Left colon (tissue), 2 donors: ENCODE results near the gene RASGRP1. TPM values are rescaled to one million over a fixed set of nuclear protein-coding genes. Genes with fewer than 3 reads are reported as not detected.

ENCODE experiments used
- ATAC-seq: fragments of 200-7000 bp; cut with Tn5 transposase; one replicate; pipeline ENCODE4 v1.9.1; 2020; ENCODE audit warnings: mild to moderate bottlenecking, moderate library complexity
- DNase-seq, 2 donors: peaks; one replicate each; pipeline ENCODE4 v3.0.0-alpha.2; 2020
- intact Hi-C, 2 donors: fragments of 100-400 bp; cut with DNase I in 1 of 2; cut with micrococcal nuclease in 1 of 2; formaldehyde crosslinking; loops; one replicate each; pipeline versions ENCODE4 v1.11.2 to v1.14.0; 2022; cut with DNase I, micrococcal nuclease
- total RNA-seq, 2 donors: library from RNA; stranded (reverse); fragmentation: NEBNext Ultra II Directional; extraction: Animal tissue kit (Norgen Biotek cat#: 25700); gene quantifications; one replicate each; pipeline ENCODE4 v1.2.1, GENCODE V29; 2021
- donor health status: DM: no; HTN: no; CAD: no.
- donor health status: DM: yes; HTN: yes; CAD: no.

RASGRP1 gene
- total RNA-seq, 2 donors from 2014 or later, result 0.84 to 1.0 TPM

GRCh38 chr15:38477637-38478036, 87.0 kb downstream of the RASGRP1 start:
- ATAC-seq (no peak), DNase-seq (no peak)
- intact Hi-C loops, result loop anchor here (10.0 kb wide), 2 partner anchors 207 to 217 kb away; no protein-coding TSS in a partner anchor

- DNase-seq (no peak), ATAC-seq (no peak)
- intact Hi-C loops, result loop anchor here (10.0 kb wide), 2 partner anchors 209 to 219 kb away; no protein-coding TSS in a partner anchor
Measured at GRCh38 chr15:38476120-38476519, 88.5 kb downstream of the RASGRP1 start.

- DNase-seq (no peak), ATAC-seq (no peak)
- intact Hi-C loops, result loop anchor here (10.0 kb wide), 2 partner anchors 209 to 219 kb away; no protein-coding TSS in a partner anchor
Measured at GRCh38 chr15:38475361-38475760, 89.3 kb downstream of the RASGRP1 start.

GRCh38 chr15:38474155-38474757, 90.4 kb downstream of the RASGRP1 start:
- intact Hi-C loops, result loop anchor here (10.0 kb wide), 2 partner anchors 211 to 221 kb away; no protein-coding TSS in a partner anchor
- peak; percentile 100 for ATAC-seq
- DNase-seq, result no peak

GRCh38 chr15:38471974-38472373, 92.6 kb downstream of the RASGRP1 start:
- intact Hi-C loops, result loop anchor here (10.0 kb wide), 2 partner anchors 213 to 223 kb away; no protein-coding TSS in a partner anchor
- ATAC-seq (no peak), DNase-seq (no peak)

GRCh38 chr15:38470816-38471215, 93.8 kb downstream of the RASGRP1 start:
- DNase-seq, result no peak
- intact Hi-C loops, result loop anchor here (10.0 kb wide), 2 partner anchors 214 to 224 kb away; no protein-coding TSS in a partner anchor
- no peak for ATAC-seq

GRCh38 chr15:38464675-38465074, 99.9 kb downstream of the RASGRP1 start:
- ATAC-seq (peak; percentile 65), DNase-seq (no peak)
- intact Hi-C loops, result no loop called here

GRCh38 chr15:38463893-38464292, 100.7 kb downstream of the RASGRP1 start:
- ATAC-seq, result peak; percentile 31
- intact Hi-C loops, result no loop called here

GRCh38 chr15:38461066-38461833, 103.4 kb downstream of the RASGRP1 start:
- no peak for DNase-seq
- peak; percentile 76 for ATAC-seq
- intact Hi-C loops, result no loop called here

More at GRCh38 chr15:38463893-38464292, 100.7 kb downstream of the RASGRP1 start:
- no peak for DNase-seq

- ATAC-seq (peak; percentile 76), DNase-seq (no peak)
- intact Hi-C loops, result no loop called here
Measured at GRCh38 chr15:38460543-38460942, 104.1 kb downstream of the RASGRP1 start.

- no peak for ATAC-seq
- intact Hi-C loops, result no loop called here
- DNase-seq, result no peak
Measured at GRCh38 chr15:38459480-38459879, 105.1 kb downstream of the RASGRP1 start.

- intact Hi-C loops, result no loop called here
- no peak for ATAC-seq
- DNase-seq, result no peak
Measured at GRCh38 chr15:38458646-38459045, 106.0 kb downstream of the RASGRP1 start.

GRCh38 chr15:38455092-38455491, 109.5 kb downstream of the RASGRP1 start:
- ATAC-seq (peak; percentile 17), DNase-seq (no peak)

GRCh38 chr15:38454696-38455090, 109.9 kb downstream of the RASGRP1 start:
- ATAC-seq (peak; percentile 25), DNase-seq (peak in 1 of 2 donors; percentile 13)
- intact Hi-C loops, result no loop called here

More at GRCh38 chr15:38455092-38455491, 109.5 kb downstream of the RASGRP1 start:
- intact Hi-C loops, result no loop called here

- intact Hi-C loops, result no loop called here
- peak; percentile 96 for ATAC-seq
- peak; percentile 83 to 88 for DNase-seq
Measured at GRCh38 chr15:38453971-38454695, 110.5 kb downstream of the RASGRP1 start, which contains the start of gene FAM98B. Gene FAM98B (plus strand): TSS chr15:38454127. CDS start chr15:38454162, 35 bp downstream.

- no peak for ATAC-seq
- DNase-seq, result no peak
- intact Hi-C loops, result loop anchor here in 1 of 2 donors (5.0 kb wide), 1 partner anchor 246 kb away; no protein-coding TSS in a partner anchor
Measured at GRCh38 chr15:38441130-38441519, 123.5 kb downstream of the RASGRP1 start.

- ATAC-seq, result peak; percentile 95
- intact Hi-C loops, result loop anchor here in 1 of 2 donors (5.0 kb wide), 1 partner anchor 247 kb away; no protein-coding TSS in a partner anchor
- DNase-seq, result peak; percentile 21 to 40
Measured at GRCh38 chr15:38440353-38441129, 124.1 kb downstream of the RASGRP1 start.
